ENCODE measurements around the gene GLG1.

DNA sequence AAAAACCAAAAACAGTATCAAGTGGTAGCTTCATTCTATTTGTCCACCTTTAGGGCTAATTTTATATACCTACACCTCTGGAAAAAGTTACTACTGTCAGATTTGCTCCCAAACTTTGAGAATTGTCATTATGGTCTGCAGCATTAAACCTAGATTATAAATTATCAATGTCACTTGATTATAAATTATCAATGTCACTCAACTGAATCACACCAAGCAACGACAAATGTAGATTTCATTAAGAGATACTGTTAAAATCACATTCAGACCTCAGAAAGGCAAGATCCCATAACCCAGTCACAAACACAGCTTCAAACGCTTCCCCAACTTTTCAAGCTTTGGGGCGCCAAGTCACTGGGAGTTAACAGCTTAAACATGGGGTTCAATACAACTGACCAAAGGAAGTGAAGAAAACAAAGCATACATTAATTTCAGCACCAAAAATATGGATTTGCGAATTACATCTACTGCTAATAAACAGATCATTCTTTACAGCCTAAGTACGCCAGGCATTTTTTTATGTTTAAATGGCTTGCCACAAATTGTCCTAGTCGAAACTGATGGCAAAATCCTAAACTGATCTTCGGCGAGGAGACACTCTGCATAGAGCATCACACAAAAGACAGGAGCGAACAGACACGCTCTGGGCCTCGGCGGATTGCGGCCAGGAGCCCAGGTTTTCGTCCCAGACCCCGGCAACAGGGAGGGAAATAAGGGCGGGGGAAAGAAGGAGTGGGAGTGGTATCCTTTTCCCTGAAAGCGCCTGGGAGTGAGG is 981 bp downstream of the GLG1 start:
- TF ChIP-seq, protein P1, sequence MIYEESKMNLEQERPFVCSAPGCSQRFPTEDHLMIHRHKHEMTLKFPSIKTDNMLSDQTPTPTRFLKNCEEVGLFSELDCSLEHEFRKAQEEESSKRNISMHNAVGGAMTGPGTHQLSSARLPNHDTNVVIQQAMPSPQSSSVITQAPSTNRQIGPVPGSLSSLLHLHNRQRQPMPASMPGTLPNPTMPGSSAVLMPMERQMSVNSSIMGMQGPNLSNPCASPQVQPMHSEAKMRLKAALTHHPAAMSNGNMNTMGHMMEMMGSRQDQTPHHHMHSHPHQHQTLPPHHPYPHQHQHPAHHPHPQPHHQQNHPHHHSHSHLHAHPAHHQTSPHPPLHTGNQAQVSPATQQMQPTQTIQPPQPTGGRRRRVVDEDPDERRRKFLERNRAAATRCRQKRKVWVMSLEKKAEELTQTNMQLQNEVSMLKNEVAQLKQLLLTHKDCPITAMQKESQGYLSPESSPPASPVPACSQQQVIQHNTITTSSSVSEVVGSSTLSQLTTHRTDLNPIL (CRISPR knock-in tag; IDR thresholded peaks at IDR 0.05; ENCODE audit: low read depth) = no peak
- TF ChIP-seq BACH2 (CRISPR knock-in tag; IDR thresholded peaks at IDR 0.05; ENCODE audit: borderline replicate concordance) (no peak), ZFP3 (CRISPR knock-in tag; IDR thresholded peaks at IDR 0.05) (no peak), ZFP30 (CRISPR knock-in tag; IDR thresholded peaks at IDR 0.05) (no peak), PATZ1 (CRISPR knock-in tag; IDR thresholded peaks at IDR 0.05; ENCODE audit: borderline replicate concordance) (no peak), OSR1 (CRISPR knock-in tag; IDR thresholded peaks at IDR 0.05) (no peak), ZNF70 (CRISPR knock-in tag; IDR thresholded peaks at IDR 0.05) (no peak), PPARA (CRISPR knock-in tag; IDR thresholded peaks at IDR 0.05; ENCODE audit: borderline replicate concordance) (no peak), ESRRG (CRISPR knock-in tag; IDR thresholded peaks at IDR 0.05) (no peak), TSHZ2 (CRISPR knock-in tag; IDR thresholded peaks at IDR 0.05) (no peak), RARB (CRISPR knock-in tag; IDR thresholded peaks at IDR 0.05) (no peak)

All from SK-N-SH treated with all-trans-retinoic acid at 6 μM for 48 hours (cell line).